Mesenchymal stem cell (in vitro differentiated cells and primary cell): ENCODE data around the gene GLIS2.

ENCODE experiments used
- DNase-seq: peaks from one replicate; pipeline ENCODE4 v3.0.0-alpha.2; 2013
- H2AFZ ChIP-seq: one replicate; pipeline ENCODE4 v1.6.1; 2013; ENCODE audit warnings: low read depth, mild to moderate bottlenecking, control low read depth, inconsistent platforms, low read length, moderate library complexity
- H2AK5ac ChIP-seq: 2 replicates; pipeline ENCODE4 v1.6.1; 2013; ENCODE audit warnings: low read length, moderate library complexity, mild to moderate bottlenecking, inconsistent platforms; ENCODE audit not compliant: severe bottlenecking
- H2BK120ac ChIP-seq: one replicate; pipeline ENCODE4 v1.6.1; 2013; ENCODE audit warnings: low read depth, mild to moderate bottlenecking, inconsistent platforms, low read length, moderate library complexity
- H2BK12ac ChIP-seq, 2 experiments: one replicate each; pipeline ENCODE4 v1.6.1; 2013; ENCODE audit warnings: inconsistent platforms in 2 of 2, low read length in 2 of 2, mild to moderate bottlenecking in 2 of 2, moderate library complexity in 2 of 2, control low read depth in 1 of 2
- H2BK15ac ChIP-seq: one replicate; pipeline ENCODE4 v1.6.1; 2013; ENCODE audit warnings: mild to moderate bottlenecking, low read depth, inconsistent platforms; ENCODE audit not compliant: poor library complexity, severe bottlenecking
- H2BK5ac ChIP-seq: 2 replicates; pipeline ENCODE4 v1.6.1; 2013; ENCODE audit warnings: low read depth, mild to moderate bottlenecking, low read length, control low read depth, inconsistent platforms; ENCODE audit not compliant: poor library complexity, severe bottlenecking
- H3K14ac ChIP-seq, 2 experiments: one replicate each; pipeline ENCODE4 v1.6.1; 2013; ENCODE audit warnings: inconsistent platforms in 2 of 2, low read length in 2 of 2, control low read depth in 1 of 2, mild to moderate bottlenecking in 1 of 2, moderate library complexity in 1 of 2
- H3K18ac ChIP-seq, 2 experiments: one replicate each; pipeline ENCODE4 v1.6.1; 2013; ENCODE audit warnings: inconsistent platforms in 2 of 2, low read length in 2 of 2, control low read depth in 1 of 2, low read depth in 1 of 2, mild to moderate bottlenecking in 1 of 2
- H3K23ac ChIP-seq, 2 experiments: one replicate each; pipeline ENCODE4 v1.6.1; 2013; ENCODE audit warnings: inconsistent platforms in 2 of 2, low read length in 2 of 2, mild to moderate bottlenecking in 2 of 2, moderate library complexity in 2 of 2, control low read depth in 1 of 2
- H3K27ac ChIP-seq: 2 replicates; pipeline ENCODE4 v1.5.1; 2013; ENCODE audit warnings: mild to moderate bottlenecking, moderate library complexity, low read length, control low read depth, inconsistent platforms; ENCODE audit not compliant: poor library complexity, severe bottlenecking
- H3K27me3 ChIP-seq, 2 experiments: 2 replicates each; pipeline versions ENCODE4 v1.6.1 to v1.7.0; 2013; ENCODE audit warnings: low read length in 2 of 2, mild to moderate bottlenecking in 2 of 2, moderate library complexity in 2 of 2, control low read depth in 1 of 2, inconsistent platforms in 1 of 2; ENCODE audit not compliant: control insufficient read depth in 1 of 2, insufficient read depth in 1 of 2
- H3K36me3 ChIP-seq, 2 experiments: 2 replicates each; pipeline versions ENCODE4 v1.6.1 to v1.7.0; 2013; ENCODE audit warnings: low read length in 2 of 2, control low read depth in 1 of 2, inconsistent platforms in 1 of 2, low read depth in 1 of 2, mild to moderate bottlenecking in 1 of 2; ENCODE audit not compliant: insufficient read depth in 2 of 2, control insufficient read depth in 1 of 2
- H3K4ac ChIP-seq, 2 experiments: one replicate each; pipeline ENCODE4 v1.6.1; 2013; ENCODE audit warnings: inconsistent platforms in 2 of 2, low read length in 2 of 2, mild to moderate bottlenecking in 2 of 2, moderate library complexity in 2 of 2, control low read depth in 1 of 2, low read depth in 1 of 2
- H3K4me1 ChIP-seq: 2 replicates; pipeline ENCODE4 v1.6.1; 2013; ENCODE audit warnings: low read depth, low read length, control low read depth; ENCODE audit not compliant: control insufficient read depth, insufficient read depth
- H3K4me2 ChIP-seq: 2 replicates; pipeline ENCODE4 v1.6.1; 2013; ENCODE audit warnings: low read length, mild to moderate bottlenecking, inconsistent platforms; ENCODE audit not compliant: poor library complexity, severe bottlenecking
- H3K4me3 ChIP-seq, 2 experiments: 2 replicates each; pipeline versions ENCODE4 v1.5.1 to v1.7.0; 2013; ENCODE audit warnings: low read length in 2 of 2, mild to moderate bottlenecking in 2 of 2, control low read depth in 1 of 2, low read depth in 1 of 2; ENCODE audit not compliant: insufficient read depth in 1 of 2
- H3K79me1 ChIP-seq: replicated peaks from 2 replicates; pipeline ENCODE4 v1.6.1; 2013; ENCODE audit warnings: mild to moderate bottlenecking, control low read depth, low read length, inconsistent platforms; ENCODE audit not compliant: poor library complexity, severe bottlenecking
- H3K9ac ChIP-seq: 2 replicates; pipeline ENCODE4 v1.7.0; 2013; ENCODE audit warnings: mild to moderate bottlenecking, low read length, moderate library complexity
- H3K9me3 ChIP-seq: 2 replicates; pipeline ENCODE4 v1.7.0; 2013; ENCODE audit warnings: mild to moderate bottlenecking, low read length; ENCODE audit not compliant: control insufficient read depth
- H4K8ac ChIP-seq: one replicate; pipeline ENCODE4 v1.6.1; 2013; ENCODE audit warnings: inconsistent platforms, mild to moderate bottlenecking, low read length, moderate library complexity
- H4K91ac ChIP-seq: one replicate; pipeline ENCODE4 v1.6.1; 2013; ENCODE audit warnings: mild to moderate bottlenecking, low read length, inconsistent platforms
- WGBS: methylation state at CpG from one replicate; pipeline ENCODE4 v1.1.7; 2013; ENCODE audit warnings: mixed read lengths; 5-methylcytosine and 5-hydroxymethylcytosine counted together

Gene GLIS2

GRCh38 chr16:4376126-4376892 is 60.4 kb downstream of the GLIS2 start:
- H3K18ac ChIP-seq = peak overlapping the region; percentile 54 to 88

DNA sequence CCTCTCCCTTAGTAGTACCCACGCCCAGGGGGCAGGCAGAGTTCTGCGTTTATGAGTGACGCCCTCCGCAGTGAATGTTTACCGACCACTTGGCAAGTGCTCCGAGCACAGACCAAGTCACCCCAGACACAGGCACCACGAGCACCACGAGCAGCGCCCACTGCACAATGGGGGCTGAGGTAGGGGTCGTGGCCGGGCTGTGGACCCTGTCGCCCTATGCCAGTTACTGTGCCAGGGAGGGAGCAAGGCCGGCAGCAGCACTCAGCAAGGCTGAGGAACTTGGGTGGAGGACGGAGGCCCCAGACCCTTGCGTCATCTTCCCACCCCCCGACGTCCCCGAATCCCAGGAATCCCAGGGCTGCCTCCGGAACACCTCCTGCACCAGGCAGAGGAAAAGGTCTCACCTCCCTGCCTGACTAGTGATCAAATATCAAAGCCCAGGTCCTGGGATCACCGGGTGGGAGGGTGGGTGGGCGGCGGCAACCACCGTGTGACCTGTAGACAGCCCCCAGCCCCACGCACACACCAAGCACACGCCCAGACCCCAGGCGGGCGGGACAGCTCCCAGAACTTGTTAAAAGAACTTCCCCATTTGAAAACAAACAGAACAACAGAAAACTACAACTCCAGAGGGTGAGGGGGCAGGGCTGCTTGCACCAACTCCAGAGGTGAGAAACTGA is 61.2 kb downstream of the GLIS2 start:
- no peaks in the 10 kb centered on the region for H3K27me3 ChIP-seq
- peak overlapping the region in 1 of 2 experiments; percentile 73 for H3K4ac ChIP-seq
- no peak for DNase-seq
- peak overlapping the region; percentile 86 for H3K9ac ChIP-seq
- no peak overlapping the region for H2AFZ ChIP-seq
- WGBS = 60% methylated on average over 27 of the region's 27 CpGs
- peaks cover 26% of the 10 kb centered on the region for H3K79me1 ChIP-seq
- peak overlapping the region in 1 of 2 experiments; percentile 6 for H3K18ac ChIP-seq
- H2BK120ac ChIP-seq = no peak overlapping the region
- H3K4me1 ChIP-seq = peaks cover 90% of the 10 kb centered on the region
- no peaks in the 10 kb centered on the region for H3K9me3 ChIP-seq
- H4K91ac ChIP-seq = peak overlapping the region; percentile 46
- peak overlapping the region in 1 of 2 experiments; percentile 68 for H3K14ac ChIP-seq
- peak overlapping the region in 1 of 2 experiments; percentile 51 for H2BK12ac ChIP-seq
- peak overlapping the region; percentile 73 for H4K8ac ChIP-seq
- peak overlapping the region in 1 of 2 experiments; percentile 70 for H3K4me3 ChIP-seq
- H3K23ac ChIP-seq = no peak overlapping the region
- peaks cover 39 to 54% of the 10 kb centered on the region in 2 experiments for H3K36me3 ChIP-seq
- no peak overlapping the region for H3K27ac ChIP-seq
- no peak overlapping the region for H2BK15ac ChIP-seq
- no peak overlapping the region for H2BK5ac ChIP-seq
- peak overlapping the region; percentile 61 for H2AK5ac ChIP-seq
- H3K4me2 ChIP-seq = no peak overlapping the region

More at GRCh38 chr16:4376126-4376892, 60.4 kb downstream of the GLIS2 start:
- H3K36me3 ChIP-seq = peaks cover 32 to 47% of the 10 kb centered on the region in 2 experiments
- no peaks in the 10 kb centered on the region for H3K27me3 ChIP-seq
- H2BK5ac ChIP-seq = no peak overlapping the region
- H2BK120ac ChIP-seq = no peak overlapping the region
- H3K23ac ChIP-seq = peak overlapping the region in 1 of 2 experiments; percentile 5
- no peak overlapping the region for H3K27ac ChIP-seq
- peak overlapping the region in 1 of 2 experiments; percentile 27 for H3K4ac ChIP-seq
- H3K4me3 ChIP-seq = peak overlapping the region in 1 of 2 experiments; percentile 70
- H2BK15ac ChIP-seq = peak overlapping the region; percentile 40
- DNase-seq = no peak
- H3K9me3 ChIP-seq = no peaks in the 10 kb centered on the region
- peak overlapping the region; percentile 86 for H3K9ac ChIP-seq
- peaks cover 85% of the 10 kb centered on the region for H3K4me1 ChIP-seq
- peak overlapping the region; percentile 37 for H2AK5ac ChIP-seq
- peaks cover 19% of the 10 kb centered on the region for H3K79me1 ChIP-seq
- H3K14ac ChIP-seq = peak overlapping the region in 1 of 2 experiments; percentile 88
- no peak overlapping the region for H2AFZ ChIP-seq
- peak overlapping the region; percentile 46 for H4K91ac ChIP-seq
- peak overlapping the region in 1 of 2 experiments; percentile 4 for H2BK12ac ChIP-seq
- H4K8ac ChIP-seq = peak overlapping the region; percentile 73
- WGBS = 65% methylated on average over 28 of the region's 31 CpGs
- peak overlapping the region; percentile 11 for H3K4me2 ChIP-seq

- no peak overlapping the region for H2AFZ ChIP-seq
- peak overlapping the region; percentile 68 for H3K9ac ChIP-seq
- peaks cover 45 to 61% of the 10 kb centered on the region in 2 experiments for H3K36me3 ChIP-seq
- no peaks in the 10 kb centered on the region for H3K27me3 ChIP-seq
- H3K4ac ChIP-seq = no peak overlapping the region
- no peak overlapping the region for H2BK15ac ChIP-seq
- H3K4me2 ChIP-seq = no peak overlapping the region
- H4K8ac ChIP-seq = no peak overlapping the region
- DNase-seq = no peak
- H3K14ac ChIP-seq = no peak overlapping the region
- H3K23ac ChIP-seq = peak overlapping the region in 1 of 2 experiments; percentile 11
- H2AK5ac ChIP-seq = no peak overlapping the region
- no peak overlapping the region for H4K91ac ChIP-seq
- H2BK12ac ChIP-seq = peak overlapping the region in 1 of 2 experiments; percentile 22
- no peak overlapping the region for H3K27ac ChIP-seq
- H3K4me1 ChIP-seq = peaks cover 88% of the 10 kb centered on the region
- WGBS = 81% methylated on average over 12 of the region's 12 CpGs
- no peak overlapping the region for H2BK120ac ChIP-seq
- H3K9me3 ChIP-seq = no peaks in the 10 kb centered on the region
- peaks cover 32% of the 10 kb centered on the region for H3K79me1 ChIP-seq
- H3K4me3 ChIP-seq = peak overlapping the region in 1 of 2 experiments; percentile 55
- H2BK5ac ChIP-seq = no peak overlapping the region
- no peak overlapping the region for H3K18ac ChIP-seq
Observed at GRCh38 chr16:4377573-4378154, 61.8 kb downstream of the GLIS2 start.
